ENCODE data around the gene WFIKKN2.
A peak's percentile ranks its signal among the peaks of the same experiment; 100 is the strongest.

The WFIKKN2 gene

GRCh38 chr17:50813583-50813982, 21.8 kb upstream of the WFIKKN2 start:
- no peak for DNase-seq

GRCh38 chr17:50815400-50815799, 20.0 kb upstream of the WFIKKN2 start:
- no peak for DNase-seq

- DNase-seq: no peak
Observed at GRCh38 chr17:50816271-50816670, 19.1 kb upstream of the WFIKKN2 start.

GRCh38 chr17:50816771-50817751, 18.3 kb upstream of the WFIKKN2 start:
- DNase-seq: peak in 4 of 5 donors; percentile 35 to 50 (median 39)

- no peak for DNase-seq
Observed at GRCh38 chr17:50817838-50818237, 17.5 kb upstream of the WFIKKN2 start.

- no peak for DNase-seq
Observed at GRCh38 chr17:50818261-50818660, 17.1 kb upstream of the WFIKKN2 start.

GRCh38 chr17:50818921-50819657, 16.3 kb upstream of the WFIKKN2 start:
- no peak for DNase-seq

GRCh38 chr17:50820651-50821050, 14.7 kb upstream of the WFIKKN2 start:
- no peak for DNase-seq

GRCh38 chr17:50822550-50822949, 12.8 kb upstream of the WFIKKN2 start:
- DNase-seq: no peak

- no peak for DNase-seq
Observed at GRCh38 chr17:50824429-50824828, 11.0 kb upstream of the WFIKKN2 start.

GRCh38 chr17:50825188-50825587, 10.2 kb upstream of the WFIKKN2 start:
- DNase-seq: no peak

- no peak for DNase-seq
Observed at GRCh38 chr17:50828508-50829170, 6.7 kb upstream of the WFIKKN2 start.

- DNase-seq: no peak
Observed at GRCh38 chr17:50829332-50829731, 6.1 kb upstream of the WFIKKN2 start.

GRCh38 chr17:50830352-50830751, 5.0 kb upstream of the WFIKKN2 start:
- no peak for DNase-seq

- no peak for DNase-seq
Observed at GRCh38 chr17:50830994-50831393, 4.4 kb upstream of the WFIKKN2 start.

GRCh38 chr17:50831471-50831928, 3.9 kb upstream of the WFIKKN2 start:
- DNase-seq: no peak

- DNase-seq: no peak
Observed at GRCh38 chr17:50832267-50832863, 3.0 kb upstream of the WFIKKN2 start.

GRCh38 chr17:50832864-50833381, 2.5 kb upstream of the WFIKKN2 start:
- no peak for DNase-seq

GRCh38 chr17:50833510-50834428, 1.6 kb upstream of the WFIKKN2 start:
- no peak for DNase-seq

- DNase-seq: no peak
Observed at GRCh38 chr17:50834429-50835300, 721 bp upstream of the WFIKKN2 start.

Measured in T-helper 1 cell (primary cell).